Measurements from ENCODE around the gene WSB1.

Gene WSB1

GRCh38 chr17:27363326-27363725 lies 69.4 kb downstream of the WSB1 start:
- Mint-ChIP-seq H3K27ac (ENCODE audit: low read depth) (no peak overlapping the region), H3K36me3 (ENCODE audit: insufficient read depth) (no peaks in the 10 kb centered on the region), H3K27me3 (no peaks in the 10 kb centered on the region), H3K9me3 (no peaks in the 10 kb centered on the region), H3K4me1 (peaks cover 16% of the 10 kb centered on the region), H3K4me3 (no peak overlapping the region)
- DNase-seq (ENCODE audit: low spot score in 2 of 2) (no peak), ATAC-seq (replicated peaks; ENCODE audit: extremely low read depth, poor library complexity, severe bottlenecking) (no peak)
